ENCODE measurements around the gene CEP57. TPM values are rescaled to one million over a fixed set of nuclear protein-coding genes. Genes with fewer than 3 reads are reported as not detected.

The CEP57 gene
- total RNA-seq, 1 experiment from 2014 or later: 79.8 TPM

DNA sequence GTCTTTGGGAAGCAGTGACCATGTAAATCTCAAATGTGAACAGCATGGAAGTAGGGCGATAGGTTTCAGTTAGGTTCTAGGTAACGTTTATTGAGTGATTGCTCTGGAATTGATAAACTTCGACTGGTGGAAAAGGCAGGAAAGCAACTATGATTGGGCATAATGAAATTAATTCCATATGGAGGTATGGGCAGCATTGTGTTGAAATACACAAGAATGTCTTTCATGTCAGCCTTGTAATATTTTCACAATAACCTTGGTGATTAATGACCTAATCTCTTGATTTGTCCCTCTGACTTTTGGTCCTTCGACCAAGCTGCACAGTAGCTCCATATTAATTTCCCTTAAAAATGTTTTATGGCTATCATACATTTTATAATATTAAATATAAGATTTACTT lies 2.8 kb downstream of the CEP57 start:
- BruUV-seq (replicated peaks): no TSS peak
- Histone ChIP-seq H3K4me1 (ENCODE audit: insufficient read depth, low read length, poor library complexity, severe bottlenecking) (peaks cover 66% of the 10 kb centered on the region), H3K36me3 (ENCODE audit: insufficient read depth, low read length, poor library complexity, severe bottlenecking) (no peaks in the 10 kb centered on the region), H3K27me3 (replicated peaks; ENCODE audit: insufficient read depth, low read depth, low read length, poor library complexity) (no peaks in the 10 kb centered on the region), H3K27ac (ENCODE audit: low read depth, low read length, poor library complexity, severe bottlenecking) (no peak overlapping the region), H3K9me3 (ENCODE audit: low read depth, low read length, poor library complexity, severe bottlenecking) (no peaks in the 10 kb centered on the region), H3K4me3 (ENCODE audit: low read depth, low read length, poor library complexity, severe bottlenecking) (peak overlapping the region; percentile 91)
- no peak for TF ChIP-seq EZH2 (IDR thresholded peaks at IDR 0.05; ENCODE audit: borderline replicate concordance, low read depth, low read length, poor library complexity, severe bottlenecking)
- TF ChIP-seq, protein P1, sequence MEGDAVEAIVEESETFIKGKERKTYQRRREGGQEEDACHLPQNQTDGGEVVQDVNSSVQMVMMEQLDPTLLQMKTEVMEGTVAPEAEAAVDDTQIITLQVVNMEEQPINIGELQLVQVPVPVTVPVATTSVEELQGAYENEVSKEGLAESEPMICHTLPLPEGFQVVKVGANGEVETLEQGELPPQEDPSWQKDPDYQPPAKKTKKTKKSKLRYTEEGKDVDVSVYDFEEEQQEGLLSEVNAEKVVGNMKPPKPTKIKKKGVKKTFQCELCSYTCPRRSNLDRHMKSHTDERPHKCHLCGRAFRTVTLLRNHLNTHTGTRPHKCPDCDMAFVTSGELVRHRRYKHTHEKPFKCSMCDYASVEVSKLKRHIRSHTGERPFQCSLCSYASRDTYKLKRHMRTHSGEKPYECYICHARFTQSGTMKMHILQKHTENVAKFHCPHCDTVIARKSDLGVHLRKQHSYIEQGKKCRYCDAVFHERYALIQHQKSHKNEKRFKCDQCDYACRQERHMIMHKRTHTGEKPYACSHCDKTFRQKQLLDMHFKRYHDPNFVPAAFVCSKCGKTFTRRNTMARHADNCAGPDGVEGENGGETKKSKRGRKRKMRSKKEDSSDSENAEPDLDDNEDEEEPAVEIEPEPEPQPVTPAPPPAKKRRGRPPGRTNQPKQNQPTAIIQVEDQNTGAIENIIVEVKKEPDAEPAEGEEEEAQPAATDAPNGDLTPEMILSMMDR (conservative IDR thresholded peaks at IDR 0.05; ENCODE audit: low read depth, low read length): no peak
- CTCF ChIA-PET: interaction anchor here (0.6 kb wide), 1 partner anchor 28 kb away, joined by 10 read pairs; no protein-coding TSS in a partner anchor
- intact Hi-C loops (cut with micrococcal nuclease; ENCODE audit: unreplicated experiment): loop anchor here (10.0 kb wide), 1 partner anchor 372 kb away; no protein-coding TSS in a partner anchor
- POLR2A ChIA-PET (ENCODE audit: low non-redundant PET): no interaction called here
- DNase-seq (ENCODE audit: low spot score): no peak

DNA sequence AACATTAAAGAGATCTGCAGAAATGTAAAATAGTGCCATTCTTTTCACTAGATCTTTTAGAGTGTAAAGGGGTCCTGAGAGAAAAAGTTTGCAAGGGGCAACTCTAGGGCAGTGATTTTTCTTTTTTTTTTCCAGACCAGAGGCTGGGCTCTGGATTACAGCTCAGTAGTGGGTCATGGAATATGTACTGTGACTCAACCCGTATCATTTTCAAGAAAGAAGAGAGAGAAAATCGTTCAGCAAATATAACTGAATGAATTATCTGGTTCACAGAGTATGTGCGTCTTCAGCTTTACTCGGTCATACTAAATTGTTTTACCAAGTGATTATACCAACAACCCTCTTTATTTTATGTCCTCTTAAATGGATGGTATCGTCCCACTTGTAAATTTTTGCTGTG lies 3.8 kb downstream of the CEP57 start:
- Histone ChIP-seq H3K27me3 (replicated peaks; ENCODE audit: insufficient read depth, low read depth, low read length, poor library complexity) (no peaks in the 10 kb centered on the region), H3K27ac (ENCODE audit: low read depth, low read length, poor library complexity, severe bottlenecking) (no peak overlapping the region), H3K9me3 (ENCODE audit: low read depth, low read length, poor library complexity, severe bottlenecking) (no peaks in the 10 kb centered on the region), H3K4me3 (ENCODE audit: low read depth, low read length, poor library complexity, severe bottlenecking) (no peak overlapping the region), H3K36me3 (ENCODE audit: insufficient read depth, low read length, poor library complexity, severe bottlenecking) (no peaks in the 10 kb centered on the region), H3K4me1 (ENCODE audit: insufficient read depth, low read length, poor library complexity, severe bottlenecking) (peaks cover 67% of the 10 kb centered on the region)
- no peak for DNase-seq (ENCODE audit: low spot score)
- TF ChIP-seq, protein P1 (conservative IDR thresholded peaks at IDR 0.05; ENCODE audit: low read depth, low read length): no peak
- TF ChIP-seq EZH2 (IDR thresholded peaks at IDR 0.05; ENCODE audit: borderline replicate concordance, low read depth, low read length, poor library complexity, severe bottlenecking): no peak
- intact Hi-C loops (cut with micrococcal nuclease; ENCODE audit: unreplicated experiment): loop anchor here (10.0 kb wide), 1 partner anchor 371 kb away; no protein-coding TSS in a partner anchor
- no TSS peak for BruUV-seq (replicated peaks)
- ChIA-PET POLR2A (ENCODE audit: low non-redundant PET) (no interaction called here), CTCF (interaction anchor here (0.7 kb wide), 1 partner anchor 606 kb away, joined by 3 read pairs; no protein-coding TSS in a partner anchor)

DNA sequence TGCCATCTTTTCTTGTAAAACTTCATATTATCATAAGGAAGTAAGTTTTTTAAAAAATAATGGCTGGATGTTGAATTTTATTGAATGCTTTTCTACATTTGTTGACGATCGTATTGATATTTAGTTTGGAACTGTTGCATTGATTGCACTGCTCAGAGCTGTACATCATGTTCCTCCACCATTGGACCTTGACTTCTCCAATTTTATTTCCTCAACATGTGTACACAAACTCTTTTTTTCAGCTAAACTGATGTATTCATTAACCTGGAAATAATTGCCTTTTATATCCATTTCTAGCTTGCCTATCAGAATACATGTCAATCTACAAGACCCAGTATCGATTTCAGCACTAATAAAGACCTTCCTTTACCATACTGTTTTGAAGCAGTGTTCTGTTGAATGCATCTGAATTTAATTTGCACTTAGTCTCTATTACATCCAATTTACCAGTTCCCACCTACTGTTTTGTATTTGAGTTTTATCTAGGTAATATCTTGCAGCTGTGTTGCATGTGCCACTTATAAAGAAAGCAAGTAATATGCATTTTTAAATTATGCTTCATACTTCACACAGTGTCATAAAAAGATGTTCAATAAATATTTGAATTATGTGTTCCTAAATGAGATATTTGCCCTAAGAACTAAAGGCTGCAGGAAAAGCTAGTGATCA lies 5.5 kb downstream of the CEP57 start:
- peak; percentile 64 for DNase-seq (ENCODE audit: low spot score)
- peaks cover 15% of the 10 kb centered on the region for H3K36me3 ChIP-seq (ENCODE audit: insufficient read depth, low read length, poor library complexity, severe bottlenecking)
- peaks cover 67% of the 10 kb centered on the region for H3K4me1 ChIP-seq (ENCODE audit: insufficient read depth, low read length, poor library complexity, severe bottlenecking)
- POLR2A ChIA-PET (ENCODE audit: low non-redundant PET): interaction anchor here (0.6 kb wide), 1 partner anchor 128 kb away, joined by 5 read pairs; the partner anchor contains the start of gene MTMR2
- no peak for TF ChIP-seq EZH2 (IDR thresholded peaks at IDR 0.05; ENCODE audit: borderline replicate concordance, low read depth, low read length, poor library complexity, severe bottlenecking)
- TF ChIP-seq, protein P1 (conservative IDR thresholded peaks at IDR 0.05; ENCODE audit: low read depth, low read length): no peak
- H3K27me3 ChIP-seq (replicated peaks; ENCODE audit: insufficient read depth, low read depth, low read length, poor library complexity): no peaks in the 10 kb centered on the region
- intact Hi-C loops (cut with micrococcal nuclease; ENCODE audit: unreplicated experiment): loop anchor here (10.0 kb wide), 1 partner anchor 369 kb away; no protein-coding TSS in a partner anchor
- H3K9me3 ChIP-seq (ENCODE audit: low read depth, low read length, poor library complexity, severe bottlenecking): no peaks in the 10 kb centered on the region
- BruUV-seq (replicated peaks): no TSS peak
- peak overlapping the region; percentile 63 for H3K27ac ChIP-seq (ENCODE audit: low read depth, low read length, poor library complexity, severe bottlenecking)
- CTCF ChIA-PET: interaction anchor here (0.6 kb wide), 1 partner anchor 629 kb away, joined by 6 read pairs; no protein-coding TSS in a partner anchor
- H3K4me3 ChIP-seq (ENCODE audit: low read depth, low read length, poor library complexity, severe bottlenecking): peak overlapping the region; percentile 15

Measured in A673 (cell line).